ENCODE results near the gene BICD1.

GRCh38 chr12:32252199-32253073, 145.8 kb downstream of the BICD1 start:
- TF ChIP-seq POLR2A (IDR thresholded peaks at IDR 0.05; ENCODE audit: low read length): no peak
- TF ChIP-seq GATA1 (IDR thresholded peaks at IDR 0.05; ENCODE audit: low read depth, low read length): no peak

All from erythroblast (primary cell).